H9 (cell line): ENCODE measurements around the gene TSSC4. TPM values are rescaled to one million over a fixed set of nuclear protein-coding genes. Genes with fewer than 3 reads are reported as not detected.

ENCODE experiments used
- DNase-seq: peaks from one replicate; pipeline ENCODE4 v3.0.0-alpha.2; 2017
- H2AFZ ChIP-seq: one replicate; pipeline ENCODE4 v1.6.1; 2013; ENCODE audit warnings: mild to moderate bottlenecking, low read length, control low read depth, moderate library complexity
- H2AK5ac ChIP-seq: 2 replicates; pipeline ENCODE4 v1.6.1; 2013; ENCODE audit warnings: low read length, control low read depth, mixed read lengths; ENCODE audit not compliant: insufficient read length
- H2BK120ac ChIP-seq: one replicate; pipeline ENCODE4 v1.6.1; 2013; ENCODE audit warnings: low read depth, mild to moderate bottlenecking, low read length, control low read depth, inconsistent platforms; ENCODE audit not compliant: poor library complexity, severe bottlenecking
- H2BK12ac ChIP-seq: 2 replicates; pipeline ENCODE4 v1.6.1; 2013; ENCODE audit warnings: low read length, control low read depth, mixed read lengths, low read depth; ENCODE audit not compliant: insufficient read length
- H2BK15ac ChIP-seq: 2 replicates; pipeline ENCODE4 v1.6.1; 2013; ENCODE audit warnings: low read depth, low read length, control low read depth
- H2BK20ac ChIP-seq: one replicate; pipeline ENCODE4 v1.6.1; 2013; ENCODE audit warnings: low read depth, mild to moderate bottlenecking, low read length, control low read depth, inconsistent platforms; ENCODE audit not compliant: poor library complexity, severe bottlenecking
- H2BK5ac ChIP-seq: 2 replicates; pipeline ENCODE4 v1.6.1; 2013; ENCODE audit warnings: low read length, control low read depth, mixed read lengths; ENCODE audit not compliant: insufficient read length
- H3K14ac ChIP-seq: 2 replicates; pipeline ENCODE4 v1.6.1; 2013; ENCODE audit warnings: low read length, control low read depth; ENCODE audit not compliant: insufficient read depth
- H3K18ac ChIP-seq: 2 replicates; pipeline ENCODE4 v1.6.1; 2013; ENCODE audit warnings: low read depth, mild to moderate bottlenecking, mixed read lengths, low read length, control low read depth; ENCODE audit not compliant: insufficient read length
- H3K23ac ChIP-seq: 2 replicates; pipeline ENCODE4 v1.6.1; 2013; ENCODE audit warnings: low read length, control low read depth, mixed read lengths, low read depth; ENCODE audit not compliant: insufficient read length
- H3K23me2 ChIP-seq: 2 replicates; pipeline ENCODE4 v1.6.1; 2013; ENCODE audit warnings: low read depth, mild to moderate bottlenecking, mixed read lengths, low read length, control low read depth; ENCODE audit not compliant: insufficient read length, poor library complexity, severe bottlenecking
- H3K27ac ChIP-seq: 2 replicates; pipeline ENCODE4 v1.5.1; 2013; ENCODE audit warnings: low read length, control low read depth, mixed read lengths, low read depth; ENCODE audit not compliant: insufficient read length
- H3K27me3 ChIP-seq: 2 replicates; pipeline ENCODE4 v1.6.1; 2013; ENCODE audit warnings: low read length, control low read depth, inconsistent platforms; ENCODE audit not compliant: insufficient read depth
- H3K4ac ChIP-seq: 2 replicates; pipeline ENCODE4 v1.6.1; 2013; ENCODE audit warnings: low read depth, mild to moderate bottlenecking, control low read depth, inconsistent platforms, low read length, moderate library complexity
- H3K4me1 ChIP-seq: 2 replicates; pipeline ENCODE4 v1.6.1; 2013; ENCODE audit warnings: low read length, control low read depth, inconsistent platforms; ENCODE audit not compliant: insufficient read depth
- H3K4me2 ChIP-seq: 2 replicates; pipeline ENCODE4 v1.6.1; 2013; ENCODE audit warnings: low read length, control low read depth, mixed read lengths; ENCODE audit not compliant: insufficient read length, insufficient read depth
- H3K56ac ChIP-seq: 2 replicates; pipeline ENCODE4 v1.6.1; 2013; ENCODE audit warnings: low read depth, mild to moderate bottlenecking, mixed read lengths, low read length, control low read depth; ENCODE audit not compliant: insufficient read length
- H3K79me1 ChIP-seq: 2 replicates; pipeline ENCODE4 v1.6.1; 2013; ENCODE audit warnings: low read depth, mild to moderate bottlenecking, moderate library complexity, low read length, control low read depth, inconsistent platforms; ENCODE audit not compliant: insufficient read depth, poor library complexity, severe bottlenecking
- H3K79me2 ChIP-seq: 2 replicates; pipeline ENCODE4 v1.6.1; 2013; ENCODE audit warnings: low read length, control low read depth, inconsistent platforms; ENCODE audit not compliant: insufficient read depth
- H3K9ac ChIP-seq: 2 replicates; pipeline ENCODE4 v1.6.1; 2013; ENCODE audit warnings: low read length, control low read depth, mixed read lengths; ENCODE audit not compliant: insufficient read length; ENCODE audit errors: extremely low read depth
- H3K9me3 ChIP-seq: one replicate; pipeline ENCODE4 v1.6.1; 2013; ENCODE audit warnings: low read depth, low read length, inconsistent platforms; ENCODE audit not compliant: control insufficient read depth
- H3T11ph ChIP-seq: one replicate; pipeline ENCODE4 v1.6.1; 2013; ENCODE audit warnings: mild to moderate bottlenecking, low read length, control low read depth, inconsistent platforms
- H4K20me1 ChIP-seq: one replicate; pipeline ENCODE4 v1.6.1; 2013; ENCODE audit not compliant: control insufficient read depth, insufficient read length, insufficient read depth
- H4K5ac ChIP-seq: 2 replicates; pipeline ENCODE4 v1.6.1; 2013; ENCODE audit warnings: low read depth, mild to moderate bottlenecking, mixed read lengths, low read length, control low read depth; ENCODE audit not compliant: insufficient read length
- H4K8ac ChIP-seq: replicated peaks from 2 replicates; pipeline ENCODE4 v1.6.1; 2013; ENCODE audit warnings: low read length, control low read depth, mixed read lengths, low read depth; ENCODE audit not compliant: insufficient read length
- H4K91ac ChIP-seq: 2 replicates; pipeline ENCODE4 v1.6.1; 2013; ENCODE audit warnings: low read depth, mild to moderate bottlenecking, moderate library complexity, mixed read lengths, low read length, control low read depth; ENCODE audit not compliant: insufficient read length
- H3K27ac Mint-ChIP-seq, 3 experiments: 2 replicates in 2 of 3; 3 replicates in 1 of 3; pipeline ENCODE4 v1.8.0; 2020 to 2021; ENCODE audit warnings: mixed read lengths in 3 of 3, mild to moderate bottlenecking in 1 of 3, moderate library complexity in 1 of 3
- H3K27me3 Mint-ChIP-seq: 2 replicates; pipeline ENCODE4 v1.8.0; 2021; ENCODE audit warnings: low read depth, mild to moderate bottlenecking, moderate library complexity, mixed read lengths
- H3K36me3 Mint-ChIP-seq, 3 experiments: 2 replicates in 2 of 3; 3 replicates in 1 of 3; pipeline ENCODE4 v1.8.0; 2020 to 2021; ENCODE audit warnings: low read depth in 3 of 3, mixed read lengths in 3 of 3; ENCODE audit not compliant: insufficient read depth in 1 of 3
- H3K4me1 Mint-ChIP-seq, 2 experiments: 2 replicates each; pipeline ENCODE4 v1.8.0; 2020; ENCODE audit warnings: mixed read lengths in 2 of 2
- H3K4me3 Mint-ChIP-seq, 2 experiments: 2 replicates in 1 of 2; 3 replicates in 1 of 2; pipeline ENCODE4 v1.8.0; 2020 to 2021; ENCODE audit warnings: mild to moderate bottlenecking in 2 of 2, mixed read lengths in 2 of 2, moderate library complexity in 1 of 2
- H3K9me3 Mint-ChIP-seq, 2 experiments: 2 replicates in 1 of 2; 3 replicates in 1 of 2; pipeline ENCODE4 v1.8.0; 2020; ENCODE audit warnings: mild to moderate bottlenecking in 2 of 2, mixed read lengths in 2 of 2, moderate library complexity in 1 of 2
- WGBS: extraction: QIAGEN DNeasy Blood & Tissue Kit; methylation state at CpG from one replicate; pipeline ENCODE4 v1.1.7; 2013; ENCODE audit warnings: missing lambda C conversion rate, low lambda C conversion rate, mixed read lengths; ENCODE audit not compliant: insufficient read length; ENCODE audit errors: extremely low coverage; 5-methylcytosine and 5-hydroxymethylcytosine counted together
- total RNA-seq: library from RNA; stranded (reverse); gene quantifications from 2 replicates; pipeline ENCODE4 v1.2.1, GENCODE V29; 2021
- TF ChIP-seq, protein P1 (sequence below): fragments of 200-600 bp; sonication (generic); conservative IDR thresholded peaks from 3 replicates; pipeline ENCODE4 v1.8.0; 2021; ENCODE audit warnings: antibody characterized with exemption, mild to moderate bottlenecking

Gene TSSC4
- total RNA-seq, 1 experiment from 2014 or later = 51.0 TPM

GRCh38 chr11:2451336-2451735 lies 50.8 kb downstream of the TSSC4 start:
- Histone ChIP-seq H2AK5ac (no peak overlapping the region), H3K79me1 (no peaks in the 10 kb centered on the region), H3K23me2 (peaks cover 3% of the 10 kb centered on the region), H4K20me1 (no peaks in the 10 kb centered on the region), H4K8ac (no peak overlapping the region), H2BK12ac (no peak overlapping the region), H3K18ac (no peak overlapping the region), H4K5ac (no peak overlapping the region), H2BK120ac (no peak overlapping the region), H3K4me1 (no peaks in the 10 kb centered on the region), H3K27me3 (peaks cover 14% of the 10 kb centered on the region; the same call in 1 of the 2 replicates), H3K14ac (no peak overlapping the region), H3K4ac (no peak overlapping the region), H4K91ac (no peak overlapping the region), H2AFZ (no peak overlapping the region), H3K23ac (no peak overlapping the region), H3K79me2 (no peaks in the 10 kb centered on the region), H2BK15ac (no peak overlapping the region), H3K9ac (no peak overlapping the region), H3K27ac (no peak overlapping the region), H3K56ac (no peak overlapping the region), H2BK5ac (no peak overlapping the region), H3T11ph (no peak overlapping the region), H3K9me3 (no peaks in the 10 kb centered on the region), H2BK20ac (no peak overlapping the region), H3K4me2 (no peak overlapping the region)
- TF ChIP-seq, protein P1, sequence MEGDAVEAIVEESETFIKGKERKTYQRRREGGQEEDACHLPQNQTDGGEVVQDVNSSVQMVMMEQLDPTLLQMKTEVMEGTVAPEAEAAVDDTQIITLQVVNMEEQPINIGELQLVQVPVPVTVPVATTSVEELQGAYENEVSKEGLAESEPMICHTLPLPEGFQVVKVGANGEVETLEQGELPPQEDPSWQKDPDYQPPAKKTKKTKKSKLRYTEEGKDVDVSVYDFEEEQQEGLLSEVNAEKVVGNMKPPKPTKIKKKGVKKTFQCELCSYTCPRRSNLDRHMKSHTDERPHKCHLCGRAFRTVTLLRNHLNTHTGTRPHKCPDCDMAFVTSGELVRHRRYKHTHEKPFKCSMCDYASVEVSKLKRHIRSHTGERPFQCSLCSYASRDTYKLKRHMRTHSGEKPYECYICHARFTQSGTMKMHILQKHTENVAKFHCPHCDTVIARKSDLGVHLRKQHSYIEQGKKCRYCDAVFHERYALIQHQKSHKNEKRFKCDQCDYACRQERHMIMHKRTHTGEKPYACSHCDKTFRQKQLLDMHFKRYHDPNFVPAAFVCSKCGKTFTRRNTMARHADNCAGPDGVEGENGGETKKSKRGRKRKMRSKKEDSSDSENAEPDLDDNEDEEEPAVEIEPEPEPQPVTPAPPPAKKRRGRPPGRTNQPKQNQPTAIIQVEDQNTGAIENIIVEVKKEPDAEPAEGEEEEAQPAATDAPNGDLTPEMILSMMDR = no peak
- Mint-ChIP-seq H3K27ac (no peak overlapping the region), H3K4me1 (no peaks in the 10 kb centered on the region), H3K36me3 (no peaks in the 10 kb centered on the region; a peak in 1 of 7 replicates), H3K9me3 (peaks cover 0 to 7% of the 10 kb centered on the region in 2 experiments; a peak in 2 of 5 replicates), H3K4me3 (no peak overlapping the region), H3K27me3 (peaks cover 100% of the 10 kb centered on the region)
- no peak for DNase-seq
- WGBS = no CpG with 5 or more reads among the region's 15 CpGs
